ENCODE measurements around the gene DSG1. TPM values are rescaled to one million over a fixed set of nuclear protein-coding genes. Genes with fewer than 3 reads are reported as not detected.
"Not testable (repeated sequence)": the region's sequence is repeated elsewhere in the genome, so short reads cannot be mapped to it uniquely, and the experiment has no call there.

The DSG1 gene
- total RNA-seq (2014; rRNA removed; shearing (Covaris generic)): not detected in 2 replicates

DNA sequence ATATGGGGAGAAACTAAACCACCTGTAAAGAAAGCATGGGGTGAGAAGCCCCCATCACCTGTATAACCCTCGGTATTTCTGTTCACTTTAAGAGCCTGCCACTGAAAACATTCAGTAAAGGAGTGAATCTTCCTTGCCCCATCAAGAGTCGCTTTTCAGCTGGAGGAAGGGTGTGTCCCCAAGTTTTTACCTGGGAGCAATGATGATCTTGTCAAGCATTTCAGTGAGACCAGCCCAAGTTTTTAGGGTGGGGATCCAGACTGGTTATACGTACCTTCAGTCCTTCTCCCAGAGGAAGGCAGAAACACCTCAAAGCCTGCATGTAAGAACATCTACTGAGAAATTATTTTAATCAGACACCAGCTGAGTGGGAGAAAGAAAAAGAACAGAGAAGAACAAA, at the start of gene DSG1:
DSG1 (plus strand) TSS at position 301 of the 400 bp plus-strand sequence. CDS start 141 bp downstream, outside the sequence.
- no peak for DNase-seq (ENCODE audit: low read depth)

DNA sequence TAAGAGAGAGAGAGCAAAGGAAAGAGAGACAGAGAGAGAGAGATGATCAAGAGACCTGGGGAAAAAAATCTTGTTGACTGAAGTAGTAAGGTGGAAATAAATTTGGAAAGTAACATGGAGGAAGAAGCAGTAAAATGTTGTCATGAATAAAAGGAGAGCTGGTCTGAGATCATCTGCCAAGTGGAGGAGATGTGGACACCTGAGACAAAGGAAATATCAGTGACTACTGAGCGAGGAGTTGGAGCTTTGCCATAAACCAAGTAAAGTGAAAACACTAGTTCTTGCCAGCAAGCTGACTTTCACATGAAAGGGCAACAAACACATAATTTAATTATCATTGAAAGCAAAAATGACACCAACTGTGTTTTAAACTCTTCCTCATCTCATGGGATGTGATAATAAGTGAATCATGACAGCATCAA, 49.0 kb upstream of the DSG1 start:
- DNase-seq (ENCODE audit: low read depth): no peak

GRCh38 chr18:31269566-31269965, 48.4 kb upstream of the DSG1 start:
- no peak for DNase-seq (ENCODE audit: low read depth)

- no peak for DNase-seq (ENCODE audit: low read depth)
Observed at GRCh38 chr18:31270578-31270977, 47.4 kb upstream of the DSG1 start.

DNA sequence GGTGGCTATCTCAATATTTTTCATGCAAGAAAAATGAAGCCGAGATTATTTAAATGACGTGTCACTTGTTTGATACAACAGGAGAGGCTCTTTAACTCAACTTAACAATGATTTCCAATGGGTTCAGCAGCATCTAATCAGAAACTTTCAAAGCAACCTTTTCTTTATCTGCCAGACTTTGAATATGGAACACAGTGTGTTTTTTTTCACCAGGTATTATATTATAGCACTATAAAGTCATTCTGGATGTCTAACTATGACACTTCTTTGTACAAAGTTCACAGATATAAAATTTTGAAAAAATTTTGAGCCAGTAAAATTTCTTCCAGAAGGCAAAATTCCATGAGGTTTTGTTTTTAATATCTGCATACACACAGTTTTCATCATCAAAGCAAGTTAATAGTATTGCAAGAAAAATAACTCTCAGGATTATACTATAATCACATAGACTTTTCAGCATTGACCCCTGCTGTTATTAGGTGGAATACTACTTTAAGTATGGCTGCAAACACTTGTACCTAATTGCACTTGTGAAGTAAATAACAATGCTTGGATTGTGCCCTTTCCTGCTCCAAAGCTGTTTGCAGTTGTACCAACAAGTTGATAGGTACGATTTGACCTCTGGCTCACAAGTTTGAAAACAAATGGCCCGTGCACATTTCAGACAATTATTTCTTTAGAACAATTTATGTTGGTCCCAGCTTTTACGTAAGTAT, 44.0 kb upstream of the DSG1 start:
- DNase-seq (ENCODE audit: low read depth): no peak

DNA sequence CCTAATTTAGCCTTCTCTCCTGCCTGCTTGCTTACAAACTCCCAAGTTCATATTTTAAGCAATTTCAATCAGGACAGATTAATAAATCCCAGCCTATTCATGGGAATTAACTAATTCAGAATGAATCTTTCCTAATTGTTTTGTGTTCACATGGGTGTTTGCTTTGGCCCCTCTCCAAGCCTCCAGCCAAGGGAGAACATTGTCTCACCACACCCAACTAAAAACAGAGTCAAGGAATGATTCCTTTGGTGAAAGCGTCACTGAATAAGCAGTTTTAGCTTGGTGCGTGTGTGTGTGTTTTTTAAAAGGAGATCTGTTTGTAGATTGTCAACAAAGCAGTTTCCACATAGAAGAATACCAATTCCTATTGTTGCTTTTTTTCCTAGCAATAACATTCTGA, 43.0 kb upstream of the DSG1 start:
- DNase-seq (ENCODE audit: low read depth): no peak

GRCh38 chr18:31275722-31276463, 42.1 kb upstream of the DSG1 start:
- DNase-seq (ENCODE audit: low read depth): no peak

- DNase-seq (ENCODE audit: low read depth): no peak
Observed at GRCh38 chr18:31278609-31279071, 39.3 kb upstream of the DSG1 start.

DNA sequence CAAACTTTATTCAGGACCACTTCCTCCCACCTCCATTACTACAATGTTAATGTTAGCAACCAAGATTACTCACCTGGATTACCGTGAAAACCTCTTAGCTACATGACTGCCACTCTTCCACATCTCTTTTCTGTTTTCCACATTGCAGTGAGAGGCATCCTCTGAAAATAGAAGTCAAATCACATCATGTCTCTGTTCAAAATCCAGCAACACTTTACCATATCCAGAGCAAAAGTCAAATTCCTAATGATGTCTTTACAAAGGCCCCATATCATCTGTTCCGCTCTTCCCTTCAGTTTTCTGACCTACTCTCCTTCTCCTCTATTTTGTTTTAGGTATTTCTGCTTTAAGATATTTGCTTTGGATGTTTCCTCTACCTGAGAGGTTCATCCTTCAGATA, 37.5 kb upstream of the DSG1 start:
- no peak for DNase-seq (ENCODE audit: low read depth)

- no peak for DNase-seq (ENCODE audit: low read depth)
Observed at GRCh38 chr18:31281437-31281836, 36.5 kb upstream of the DSG1 start.

DNA sequence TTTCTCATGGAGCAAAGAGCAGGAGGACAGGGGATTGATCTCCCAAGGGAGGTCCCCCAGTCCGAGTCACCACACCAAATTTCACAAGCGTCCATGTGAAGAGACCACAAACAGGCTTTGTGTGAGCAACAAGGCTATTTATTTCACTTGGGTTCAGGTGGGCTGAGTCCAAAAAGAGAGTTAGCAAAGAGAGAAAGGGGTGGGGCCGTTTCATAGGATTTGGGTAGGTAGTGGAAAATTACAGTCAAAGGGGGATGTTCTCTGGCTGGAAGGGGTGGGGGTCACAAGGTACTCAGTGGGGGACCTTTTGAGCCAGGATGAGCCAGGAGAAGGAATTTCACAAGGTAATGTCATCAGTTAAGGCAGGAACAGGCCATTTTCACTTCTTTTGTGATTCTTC, 28.5 kb upstream of the DSG1 start:
- DNase-seq (ENCODE audit: low read depth): not testable (repeated sequence)

GRCh38 chr18:31291688-31292087, 26.3 kb upstream of the DSG1 start:
- DNase-seq (ENCODE audit: low read depth): no peak

DNA sequence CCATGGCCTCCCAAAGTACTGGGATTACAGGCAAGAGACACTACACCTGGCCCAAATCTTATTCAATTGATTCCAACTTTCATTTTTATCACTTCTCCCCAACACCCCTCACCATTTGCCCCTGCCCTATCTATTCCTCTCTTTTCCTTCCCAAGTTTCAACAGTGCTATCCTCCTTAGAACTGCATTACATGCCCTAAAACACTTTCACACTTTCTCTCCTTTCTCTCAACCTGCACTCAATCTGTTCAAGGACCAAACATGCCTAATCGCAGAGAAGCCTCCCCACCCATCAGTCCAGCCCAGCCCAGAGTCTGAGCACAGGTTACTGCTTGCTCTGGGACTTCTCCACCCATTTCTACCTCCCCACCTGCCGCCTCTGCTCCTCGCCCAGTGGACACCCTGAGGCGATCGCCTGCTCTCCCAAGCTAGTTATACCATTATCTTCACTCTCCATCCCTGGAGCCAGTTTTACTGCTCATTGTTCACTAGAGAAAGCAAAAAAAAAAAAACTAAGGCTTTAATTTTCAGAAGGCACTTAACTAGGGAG, 23.7 kb upstream of the DSG1 start:
- DNase-seq (ENCODE audit: low read depth): no peak

DNA sequence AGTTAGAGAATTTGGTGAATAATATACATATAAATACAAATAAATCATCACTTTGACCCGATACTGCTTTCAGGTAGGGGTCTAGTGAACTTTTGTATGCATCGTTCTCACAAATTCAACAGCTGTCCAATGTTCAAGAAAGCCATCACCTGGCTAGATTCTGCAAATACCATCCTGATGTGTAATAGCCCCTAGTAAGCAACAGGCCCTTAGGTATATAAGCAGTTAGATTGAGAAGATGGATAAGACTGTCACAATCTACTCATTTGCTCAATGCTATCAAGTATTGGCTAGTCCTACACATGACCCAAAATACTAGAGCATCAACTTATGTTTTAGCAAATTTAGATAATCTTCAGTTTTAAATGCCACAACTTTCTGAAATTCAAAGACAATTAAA, 20.7 kb upstream of the DSG1 start:
- no peak for DNase-seq (ENCODE audit: low read depth)

DNA sequence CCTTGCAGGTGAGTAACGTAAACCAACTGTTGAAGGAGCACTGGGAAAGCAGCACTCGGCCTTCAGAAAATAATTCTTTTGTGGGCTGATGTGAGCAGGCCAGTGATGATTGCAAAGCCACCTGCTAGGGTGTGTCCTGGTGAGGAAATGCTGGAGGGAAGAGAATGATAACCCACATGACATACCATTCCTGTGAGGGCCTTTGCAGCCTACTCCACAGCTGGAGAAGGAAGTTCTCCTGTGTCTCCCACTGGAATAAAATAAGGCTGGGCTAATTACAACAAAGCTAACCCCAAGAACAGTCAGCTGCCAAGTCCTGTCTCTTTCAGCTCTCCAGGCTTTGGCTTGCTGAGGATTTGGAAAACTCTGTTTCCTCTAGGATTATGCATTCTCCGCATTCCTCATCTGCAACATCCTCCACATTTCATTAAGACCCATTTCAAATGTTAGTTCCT, 16.7 kb upstream of the DSG1 start:
- DNase-seq (ENCODE audit: low read depth): no peak

- no peak for DNase-seq (ENCODE audit: low read depth)
Observed at GRCh38 chr18:31302991-31303390, 15.0 kb upstream of the DSG1 start.

GRCh38 chr18:31303771-31304170, 14.2 kb upstream of the DSG1 start:
- no peak for DNase-seq (ENCODE audit: low read depth)

GRCh38 chr18:31309115-31309514, 8.8 kb upstream of the DSG1 start:
- DNase-seq (ENCODE audit: low read depth): no peak

DNA sequence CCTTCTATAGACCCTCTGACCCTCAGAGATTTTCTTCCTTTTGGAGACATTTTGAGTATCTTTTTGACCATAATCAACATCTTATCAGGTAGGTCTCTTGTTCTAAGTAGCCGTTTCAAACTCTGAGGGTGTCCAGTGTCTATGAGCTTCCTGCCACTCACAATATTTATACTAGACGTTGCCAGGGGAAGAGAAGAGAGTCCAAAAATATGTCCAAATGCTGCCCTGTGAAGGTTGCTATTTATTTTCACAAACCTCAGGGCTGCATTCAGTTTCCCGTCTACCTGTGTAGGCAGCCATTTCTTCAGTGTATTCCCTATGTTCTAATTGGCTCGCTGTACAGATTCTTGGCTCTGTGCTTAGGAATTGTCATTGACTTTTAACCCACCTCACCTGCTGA, 986 bp upstream of the DSG1 start:
- DNase-seq (ENCODE audit: low read depth): no peak

- no peak for DNase-seq (ENCODE audit: low read depth)
Observed at GRCh38 chr18:31321719-31322118, 3.8 kb downstream of the DSG1 start.

DNA sequence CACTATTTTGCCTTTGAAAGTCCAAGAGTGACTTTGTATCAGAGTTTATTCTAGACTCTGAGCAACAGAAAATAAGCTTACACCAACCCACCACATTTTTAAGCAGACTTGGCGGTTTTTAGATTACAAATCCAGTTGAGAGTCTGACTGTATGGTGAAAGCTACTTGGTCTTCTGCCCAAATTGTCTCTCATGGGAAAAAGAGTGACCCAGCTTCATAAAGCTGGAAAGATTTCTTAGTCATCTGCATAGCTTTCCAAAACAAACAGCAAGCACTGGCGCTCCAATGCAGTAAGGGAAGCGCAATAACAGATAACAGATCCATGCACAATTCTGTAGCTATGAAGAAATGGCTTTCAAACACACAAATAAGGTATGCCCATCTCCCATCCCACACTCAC, 7.1 kb downstream of the DSG1 start:
- DNase-seq (ENCODE audit: low read depth): no peak

DNA sequence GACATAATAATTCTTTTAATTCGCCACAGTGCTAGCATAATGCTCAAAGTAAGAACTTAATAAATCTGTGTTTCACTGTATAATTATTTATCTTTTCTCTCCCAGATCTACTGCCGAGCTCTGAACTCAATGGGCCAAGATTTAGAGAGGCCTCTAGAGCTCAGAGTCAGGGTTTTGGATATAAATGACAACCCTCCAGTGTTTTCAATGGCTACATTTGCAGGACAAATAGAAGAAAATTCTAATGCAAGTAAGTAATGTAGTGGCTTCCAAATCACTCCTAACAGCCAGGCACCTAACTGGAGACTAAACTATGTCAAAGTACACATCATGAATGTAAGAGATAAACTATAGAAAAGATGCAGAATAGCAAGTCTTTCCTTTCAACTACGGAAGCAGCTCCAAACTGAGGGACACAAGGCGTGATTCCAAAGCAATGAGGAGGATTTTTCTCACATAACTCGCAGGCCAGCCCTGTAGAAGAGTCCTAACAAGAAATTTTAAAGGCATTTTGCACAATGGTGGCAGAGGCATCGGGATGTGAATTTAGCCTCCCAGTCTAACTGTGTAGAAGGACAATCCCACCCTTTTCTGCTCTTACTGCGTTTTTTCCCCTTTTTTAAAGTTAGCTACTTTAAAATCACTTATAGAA, 12.0 kb downstream of the DSG1 start:
- no peak for DNase-seq (ENCODE audit: low read depth)

All from RPMI7951 (cell line).